KMS-11 (cell line): ENCODE data around the gene HHIPL1.

Experiments
- H2AFZ ChIP-seq: fragments of 200-600 bp; sonication (generic); 2 replicates; pipeline ENCODE4 v1.6.1; 2016; ENCODE audit warnings: antibody characterized with exemption, mixed run types, low read depth
- H3K27ac ChIP-seq: fragments of 200-600 bp; sonication (generic); 2 replicates; pipeline ENCODE4 v1.6.1; 2016; ENCODE audit warnings: mild to moderate bottlenecking, mixed run types
- H3K27me3 ChIP-seq: fragments of 200-600 bp; sonication (generic); 2 replicates; pipeline ENCODE4 v1.6.1; 2017; ENCODE audit warnings: mild to moderate bottlenecking, low read depth, mixed run types, moderate library complexity; ENCODE audit not compliant: insufficient read depth
- H3K36me3 ChIP-seq: fragments of 200-600 bp; sonication (generic); 2 replicates; pipeline ENCODE4 v1.6.1; 2017; ENCODE audit warnings: mild to moderate bottlenecking, mixed run types; ENCODE audit not compliant: insufficient read depth
- H3K4me1 ChIP-seq: fragments of 200-600 bp; sonication (generic); 2 replicates; pipeline ENCODE4 v1.6.1; 2016; ENCODE audit warnings: mild to moderate bottlenecking, low read depth, mixed run types; ENCODE audit not compliant: poor library complexity, severe bottlenecking
- H3K4me2 ChIP-seq: fragments of 200-600 bp; sonication (generic); 2 replicates; pipeline ENCODE4 v1.7.0; 2016; ENCODE audit warnings: mild to moderate bottlenecking, mixed run types
- H3K4me3 ChIP-seq: fragments of 200-600 bp; sonication (generic); IDR thresholded peaks from 2 replicates; pipeline ENCODE4 v1.6.1; 2017; ENCODE audit warnings: low read depth, low read length, mixed read lengths; ENCODE audit not compliant: insufficient read depth
- H3K79me2 ChIP-seq: fragments of 200-600 bp; sonication (generic); 2 replicates; pipeline ENCODE4 v1.6.1; 2016; ENCODE audit warnings: low read depth, mixed run types; ENCODE audit not compliant: insufficient read depth
- H3K9ac ChIP-seq: fragments of 200-600 bp; sonication (generic); 2 replicates; pipeline ENCODE4 v1.6.1; 2016; ENCODE audit warnings: mild to moderate bottlenecking, mixed run types
- H4K20me1 ChIP-seq: fragments of 200-600 bp; sonication (generic); 2 replicates; pipeline ENCODE4 v1.6.1; 2016; ENCODE audit warnings: mild to moderate bottlenecking, mixed run types; ENCODE audit not compliant: insufficient read depth
- TF ChIP-seq, protein P1 (sequence below): fragments of 200-600 bp; sonication (generic); conservative IDR thresholded peaks from 2 replicates; pipeline ENCODE4 v1.6.1; 2017; ENCODE audit warnings: low read depth, mild to moderate bottlenecking, antibody characterized with exemption, low read length, moderate library complexity, mixed read lengths

The HHIPL1 gene

DNA sequence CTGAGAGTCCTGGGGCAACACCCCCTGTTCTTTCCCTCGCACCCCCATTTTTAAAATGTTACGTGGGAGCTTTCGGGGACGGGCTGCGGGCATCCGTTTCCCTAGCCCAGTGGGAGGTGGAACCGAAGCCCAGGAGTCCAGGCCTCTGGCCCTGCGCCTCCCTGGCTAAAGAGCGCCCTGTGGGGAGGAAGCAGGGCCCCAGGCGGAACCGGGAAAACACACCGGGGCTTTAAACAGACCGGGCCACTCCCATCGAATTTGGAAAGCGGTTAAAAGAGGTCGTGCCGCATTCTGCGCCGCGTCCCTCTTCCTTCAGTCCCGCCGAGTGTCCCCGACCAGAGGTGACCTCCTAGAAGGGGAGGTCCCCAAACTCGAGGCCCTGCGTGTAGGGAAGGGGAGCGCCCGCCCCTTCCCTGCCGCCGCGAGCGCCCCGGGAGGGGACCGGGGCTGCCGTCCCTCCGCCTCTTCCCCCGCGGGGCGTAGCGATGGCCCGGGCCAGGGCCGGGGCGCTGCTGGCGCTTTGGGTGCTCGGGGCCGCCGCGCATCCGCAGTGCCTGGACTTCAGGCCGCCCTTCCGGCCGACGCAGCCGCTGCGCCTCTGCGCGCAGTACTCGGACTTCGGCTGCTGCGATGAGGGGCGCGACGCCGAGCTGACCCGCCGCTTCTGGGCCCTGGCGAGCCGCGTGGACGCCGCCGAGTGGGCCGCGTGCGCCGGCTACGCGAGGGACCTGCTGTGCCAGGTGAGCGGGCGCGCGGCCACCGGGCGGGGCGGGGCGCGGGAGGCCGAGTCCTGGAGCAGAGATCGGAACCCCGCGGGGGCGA is at the start of gene HHIPL1:
Gene HHIPL1 (plus strand): TSS at position 407 of the 822 bp plus-strand sequence. CDS start 79 bp downstream, at position 486.
- Histone ChIP-seq H3K27me3 (no peaks in the 10 kb centered on the region), H3K4me2 (no peak within 1 kb of the TSS), H3K4me3 (no peak within 1 kb of the TSS), H3K27ac (no peak within 1 kb of the TSS), H2AFZ (no peak within 1 kb of the TSS), H3K9ac (no peak within 1 kb of the TSS), H3K4me1 (no peaks in the 10 kb centered on the region), H3K79me2 (no peaks in the 10 kb centered on the region), H3K36me3 (no peaks in the 10 kb centered on the region), H4K20me1 (no peaks in the 10 kb centered on the region)
- TF ChIP-seq, protein P1, sequence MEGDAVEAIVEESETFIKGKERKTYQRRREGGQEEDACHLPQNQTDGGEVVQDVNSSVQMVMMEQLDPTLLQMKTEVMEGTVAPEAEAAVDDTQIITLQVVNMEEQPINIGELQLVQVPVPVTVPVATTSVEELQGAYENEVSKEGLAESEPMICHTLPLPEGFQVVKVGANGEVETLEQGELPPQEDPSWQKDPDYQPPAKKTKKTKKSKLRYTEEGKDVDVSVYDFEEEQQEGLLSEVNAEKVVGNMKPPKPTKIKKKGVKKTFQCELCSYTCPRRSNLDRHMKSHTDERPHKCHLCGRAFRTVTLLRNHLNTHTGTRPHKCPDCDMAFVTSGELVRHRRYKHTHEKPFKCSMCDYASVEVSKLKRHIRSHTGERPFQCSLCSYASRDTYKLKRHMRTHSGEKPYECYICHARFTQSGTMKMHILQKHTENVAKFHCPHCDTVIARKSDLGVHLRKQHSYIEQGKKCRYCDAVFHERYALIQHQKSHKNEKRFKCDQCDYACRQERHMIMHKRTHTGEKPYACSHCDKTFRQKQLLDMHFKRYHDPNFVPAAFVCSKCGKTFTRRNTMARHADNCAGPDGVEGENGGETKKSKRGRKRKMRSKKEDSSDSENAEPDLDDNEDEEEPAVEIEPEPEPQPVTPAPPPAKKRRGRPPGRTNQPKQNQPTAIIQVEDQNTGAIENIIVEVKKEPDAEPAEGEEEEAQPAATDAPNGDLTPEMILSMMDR = no peak

DNA sequence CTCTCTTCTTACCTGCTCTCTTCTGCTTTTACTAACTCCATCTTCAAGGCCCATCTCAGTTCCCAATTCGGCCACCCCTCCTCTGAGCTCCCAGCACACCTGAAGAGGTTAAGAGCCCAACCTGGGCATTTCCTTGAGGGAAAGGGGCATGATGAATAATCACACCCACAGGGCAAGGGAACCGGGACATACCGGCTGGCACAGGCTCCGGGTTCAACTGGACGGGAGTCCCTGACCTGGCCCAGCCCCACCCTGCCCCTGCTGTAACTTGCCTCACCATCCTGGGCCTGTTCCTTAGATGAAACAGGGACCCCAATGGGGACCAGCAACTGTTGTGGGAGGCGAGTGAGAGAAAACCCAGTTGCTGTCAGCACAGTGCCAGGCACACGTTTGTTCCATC is 49.4 kb upstream of the HHIPL1 start:
- Histone ChIP-seq H3K9ac (peak overlapping the region; percentile 75; the same call in 1 of the 2 replicates), H3K27me3 (no peaks in the 10 kb centered on the region), H3K4me1 (peaks cover 31% of the 10 kb centered on the region), H3K4me2 (peak overlapping the region; percentile 59), H3K79me2 (peaks cover 25% of the 10 kb centered on the region), H2AFZ (peak overlapping the region; percentile 20; the same call in 1 of the 2 replicates), H3K27ac (peak overlapping the region; percentile 81), H4K20me1 (no peaks in the 10 kb centered on the region), H3K36me3 (no peaks in the 10 kb centered on the region), H3K4me3 (no peak overlapping the region)
- TF ChIP-seq, protein P1 = no peak

DNA sequence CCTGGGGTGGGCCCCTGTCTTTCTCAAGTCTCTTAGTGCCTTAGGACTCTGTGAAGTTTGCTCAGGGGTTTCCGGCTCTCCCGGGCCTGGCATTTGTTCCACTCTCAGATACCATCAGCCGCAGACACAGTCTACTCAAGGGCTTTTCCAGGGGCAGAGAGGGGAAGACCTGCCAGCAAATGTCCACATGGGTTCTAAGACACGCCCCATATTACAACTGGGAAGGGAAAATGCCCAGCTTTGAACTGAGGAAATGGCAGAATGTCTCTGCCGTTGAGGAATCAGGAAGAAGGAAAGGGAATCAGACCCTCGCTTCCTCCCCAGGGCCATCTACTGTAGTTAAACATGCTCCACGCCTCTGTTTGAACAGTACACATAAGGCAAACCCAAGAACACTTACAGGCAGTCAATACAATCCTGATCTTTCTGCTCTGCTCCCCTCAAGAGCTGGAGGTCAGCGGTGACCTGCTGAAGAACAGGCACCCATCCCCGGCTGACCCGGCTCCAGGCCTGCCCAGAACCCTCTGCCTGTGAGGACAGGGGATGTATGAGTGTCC is 48.8 kb upstream of the HHIPL1 start:
- Histone ChIP-seq H3K79me2 (peaks cover 31% of the 10 kb centered on the region), H4K20me1 (no peaks in the 10 kb centered on the region), H3K27me3 (no peaks in the 10 kb centered on the region), H3K4me2 (no peak overlapping the region), H3K4me3 (no peak overlapping the region), H3K36me3 (no peaks in the 10 kb centered on the region), H3K4me1 (peaks cover 37% of the 10 kb centered on the region), H3K27ac (no peak overlapping the region), H3K9ac (no peak overlapping the region), H2AFZ (no peak overlapping the region)
- TF ChIP-seq, protein P1 = no peak

DNA sequence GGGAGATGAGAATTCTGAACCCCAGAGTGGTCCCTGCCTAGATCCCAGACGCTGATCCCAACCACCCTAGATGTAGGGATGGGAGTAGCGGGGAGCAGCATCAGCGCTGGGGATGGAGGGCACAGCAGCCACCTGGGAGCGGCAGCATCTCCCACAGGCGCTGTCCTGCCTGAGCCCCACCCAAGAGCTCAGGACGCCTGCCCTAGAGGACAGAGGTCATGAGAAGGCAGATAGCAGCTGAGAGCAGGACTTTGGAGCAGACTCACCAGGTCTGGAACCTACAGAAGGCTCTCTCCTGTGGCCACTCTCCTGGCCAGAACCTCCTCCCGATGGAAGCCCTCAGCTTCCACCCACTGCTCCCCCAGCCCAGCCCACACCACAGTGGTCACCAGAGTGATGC is 48.2 kb upstream of the HHIPL1 start:
- Histone ChIP-seq H4K20me1 (no peaks in the 10 kb centered on the region), H3K4me1 (peaks cover 43% of the 10 kb centered on the region), H3K4me2 (no peak overlapping the region), H3K4me3 (no peak overlapping the region), H3K36me3 (no peaks in the 10 kb centered on the region), H3K27ac (no peak overlapping the region), H3K79me2 (peaks cover 32% of the 10 kb centered on the region), H3K9ac (no peak overlapping the region), H3K27me3 (no peaks in the 10 kb centered on the region), H2AFZ (no peak overlapping the region)
- TF ChIP-seq, protein P1 = no peak
